ENCODE measurements around the gene PLPPR1.

DNA sequence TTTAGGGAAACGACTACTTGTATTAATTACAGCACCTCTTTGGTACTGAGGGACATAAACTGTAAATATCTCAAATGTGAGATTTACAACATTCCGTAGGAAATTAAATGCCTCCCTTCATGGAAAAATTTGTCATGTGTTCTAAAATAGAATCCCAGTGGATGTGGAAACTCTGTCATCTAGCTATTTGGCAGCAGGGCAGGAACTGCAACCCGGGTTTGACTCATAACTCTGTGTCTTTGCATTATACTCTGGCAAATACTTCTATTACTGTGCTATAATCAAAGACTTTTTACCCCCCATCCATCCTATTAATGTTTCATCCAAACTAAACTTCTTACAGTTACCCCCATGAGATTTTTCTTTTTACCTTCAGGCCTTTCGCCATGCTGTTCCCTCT lies 6.6 kb downstream of the PLPPR1 start:
- TF ChIP-seq POLR2AphosphoS5 (IDR thresholded peaks at IDR 0.05) (no peak), EZH2 (IDR thresholded peaks at IDR 0.05; ENCODE audit: borderline replicate concordance, insufficient read depth, low read length, poor library complexity, severe bottlenecking) (no peak), RAD21 (conservative IDR thresholded peaks at IDR 0.05) (no peak), EP300 (conservative IDR thresholded peaks at IDR 0.05; ENCODE audit: poor library complexity, severe bottlenecking) (no peak)
- TF ChIP-seq, protein P1, sequence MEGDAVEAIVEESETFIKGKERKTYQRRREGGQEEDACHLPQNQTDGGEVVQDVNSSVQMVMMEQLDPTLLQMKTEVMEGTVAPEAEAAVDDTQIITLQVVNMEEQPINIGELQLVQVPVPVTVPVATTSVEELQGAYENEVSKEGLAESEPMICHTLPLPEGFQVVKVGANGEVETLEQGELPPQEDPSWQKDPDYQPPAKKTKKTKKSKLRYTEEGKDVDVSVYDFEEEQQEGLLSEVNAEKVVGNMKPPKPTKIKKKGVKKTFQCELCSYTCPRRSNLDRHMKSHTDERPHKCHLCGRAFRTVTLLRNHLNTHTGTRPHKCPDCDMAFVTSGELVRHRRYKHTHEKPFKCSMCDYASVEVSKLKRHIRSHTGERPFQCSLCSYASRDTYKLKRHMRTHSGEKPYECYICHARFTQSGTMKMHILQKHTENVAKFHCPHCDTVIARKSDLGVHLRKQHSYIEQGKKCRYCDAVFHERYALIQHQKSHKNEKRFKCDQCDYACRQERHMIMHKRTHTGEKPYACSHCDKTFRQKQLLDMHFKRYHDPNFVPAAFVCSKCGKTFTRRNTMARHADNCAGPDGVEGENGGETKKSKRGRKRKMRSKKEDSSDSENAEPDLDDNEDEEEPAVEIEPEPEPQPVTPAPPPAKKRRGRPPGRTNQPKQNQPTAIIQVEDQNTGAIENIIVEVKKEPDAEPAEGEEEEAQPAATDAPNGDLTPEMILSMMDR (IDR thresholded peaks at IDR 0.05; ENCODE audit: poor library complexity, severe bottlenecking) = no peak

All from neural cell (in vitro differentiated cells).